ENCODE measurements around the gene MLX. TPM values are rescaled to one million over a fixed set of nuclear protein-coding genes. Genes with fewer than 3 reads are reported as not detected.
A peak's percentile ranks its signal among the peaks of the same experiment; 100 is the strongest.

MLX gene
- total RNA-seq, 1 experiment from 2014 or later: 45.3 TPM

DNA sequence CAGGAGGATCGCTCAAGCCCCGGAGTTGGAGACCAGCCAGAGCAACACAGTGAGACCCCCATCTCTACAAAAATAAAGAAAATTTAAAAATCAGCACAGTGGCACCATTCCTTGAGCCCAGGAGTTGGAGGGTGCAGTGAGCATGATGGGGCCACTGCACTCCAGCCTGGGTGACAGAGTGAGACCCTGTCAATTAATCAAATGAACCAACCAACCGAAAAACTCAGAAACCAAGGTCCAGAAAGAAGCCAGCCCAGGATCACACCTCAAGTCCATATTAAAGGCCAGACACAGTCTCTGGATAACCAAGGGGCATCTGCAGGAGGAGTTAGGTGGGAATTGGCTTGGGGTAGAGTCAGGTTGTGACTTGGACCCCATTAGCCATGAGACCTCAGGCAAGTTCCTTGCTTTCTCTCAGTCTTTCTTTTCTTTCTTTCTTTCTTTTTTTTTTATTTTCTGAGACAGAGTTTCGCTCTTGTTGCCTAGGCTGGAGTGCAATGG lies 11.7 kb upstream of the MLX start:
- H4K8ac ChIP-seq (replicated peaks; ENCODE audit: insufficient read length, low read depth, low read length): no peak overlapping the region
- no peak overlapping the region for H3K23ac ChIP-seq (ENCODE audit: insufficient read length, low read depth, low read length)
- H2BK5ac ChIP-seq (ENCODE audit: insufficient read length, low read length): no peak overlapping the region
- no peak overlapping the region for H3K27ac ChIP-seq (ENCODE audit: insufficient read length, low read depth, low read length)
- TF ChIP-seq, protein P1, sequence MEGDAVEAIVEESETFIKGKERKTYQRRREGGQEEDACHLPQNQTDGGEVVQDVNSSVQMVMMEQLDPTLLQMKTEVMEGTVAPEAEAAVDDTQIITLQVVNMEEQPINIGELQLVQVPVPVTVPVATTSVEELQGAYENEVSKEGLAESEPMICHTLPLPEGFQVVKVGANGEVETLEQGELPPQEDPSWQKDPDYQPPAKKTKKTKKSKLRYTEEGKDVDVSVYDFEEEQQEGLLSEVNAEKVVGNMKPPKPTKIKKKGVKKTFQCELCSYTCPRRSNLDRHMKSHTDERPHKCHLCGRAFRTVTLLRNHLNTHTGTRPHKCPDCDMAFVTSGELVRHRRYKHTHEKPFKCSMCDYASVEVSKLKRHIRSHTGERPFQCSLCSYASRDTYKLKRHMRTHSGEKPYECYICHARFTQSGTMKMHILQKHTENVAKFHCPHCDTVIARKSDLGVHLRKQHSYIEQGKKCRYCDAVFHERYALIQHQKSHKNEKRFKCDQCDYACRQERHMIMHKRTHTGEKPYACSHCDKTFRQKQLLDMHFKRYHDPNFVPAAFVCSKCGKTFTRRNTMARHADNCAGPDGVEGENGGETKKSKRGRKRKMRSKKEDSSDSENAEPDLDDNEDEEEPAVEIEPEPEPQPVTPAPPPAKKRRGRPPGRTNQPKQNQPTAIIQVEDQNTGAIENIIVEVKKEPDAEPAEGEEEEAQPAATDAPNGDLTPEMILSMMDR (conservative IDR thresholded peaks at IDR 0.05): no peak
- H3K56ac ChIP-seq (ENCODE audit: insufficient read length, low read depth, low read length): no peak overlapping the region
- no CpG with 5 or more reads among the region's 4 CpGs for WGBS (ENCODE audit: extremely low coverage, insufficient read length, low lambda C conversion rate)
- no peaks in the 10 kb centered on the region for H3K36me3 Mint-ChIP-seq (ENCODE audit: insufficient read depth in 1 of 3, low read depth in 3 of 3)
- no peaks in the 10 kb centered on the region for H3K4me1 ChIP-seq (ENCODE audit: insufficient read depth, low read length)
- H3K23me2 ChIP-seq (ENCODE audit: insufficient read length, low read depth, low read length, poor library complexity, severe bottlenecking): peaks cover 7% of the 10 kb centered on the region
- H3T11ph ChIP-seq (ENCODE audit: low read length): no peak overlapping the region
- H3K4me3 Mint-ChIP-seq: peak overlapping the region; percentile 85 to 92
- H2BK12ac ChIP-seq (ENCODE audit: insufficient read length, low read depth, low read length): no peak overlapping the region
- no peak overlapping the region for H3K4ac ChIP-seq (ENCODE audit: low read depth, low read length)
- H3K9ac ChIP-seq (ENCODE audit: extremely low read depth, insufficient read length, low read length): peak overlapping the region; percentile 85
- no peak overlapping the region for H2BK15ac ChIP-seq (ENCODE audit: low read depth, low read length)
- H3K27ac Mint-ChIP-seq: peak overlapping the region in 2 of 3 experiments; percentile 74 to 96; a peak in 2 of 7 replicates
- no peak overlapping the region for H2AFZ ChIP-seq (ENCODE audit: low read length)
- no peaks in the 10 kb centered on the region for H3K79me2 ChIP-seq (ENCODE audit: insufficient read depth, low read length)
- H2BK120ac ChIP-seq (ENCODE audit: low read depth, low read length, poor library complexity, severe bottlenecking): no peak overlapping the region
- H2BK20ac ChIP-seq (ENCODE audit: low read depth, low read length, poor library complexity, severe bottlenecking): no peak overlapping the region
- H3K4me2 ChIP-seq (ENCODE audit: insufficient read depth, insufficient read length, low read length): peak overlapping the region; percentile 43
- no peaks in the 10 kb centered on the region for H4K20me1 ChIP-seq (ENCODE audit: control insufficient read depth, insufficient read depth, insufficient read length)
- H3K27me3 ChIP-seq (ENCODE audit: insufficient read depth, low read length): no peaks in the 10 kb centered on the region
- no peaks in the 10 kb centered on the region for H3K9me3 Mint-ChIP-seq
- H2AK5ac ChIP-seq (ENCODE audit: insufficient read length, low read length): no peak overlapping the region
- no peak overlapping the region for H4K5ac ChIP-seq (ENCODE audit: insufficient read length, low read depth, low read length)
- no peak overlapping the region for H4K91ac ChIP-seq (ENCODE audit: insufficient read length, low read depth, low read length)
- H3K4me1 Mint-ChIP-seq: peaks cover 10 to 26% of the 10 kb centered on the region in 2 experiments
- H3K79me1 ChIP-seq (ENCODE audit: insufficient read depth, low read depth, low read length, poor library complexity, severe bottlenecking): no peaks in the 10 kb centered on the region
- H3K9me3 ChIP-seq (ENCODE audit: control insufficient read depth, low read depth, low read length): no peaks in the 10 kb centered on the region
- H3K18ac ChIP-seq (ENCODE audit: insufficient read length, low read depth, low read length): no peak overlapping the region
- H3K14ac ChIP-seq (ENCODE audit: insufficient read depth, low read length): no peak overlapping the region
- no peak for DNase-seq
- no peaks in the 10 kb centered on the region for H3K27me3 Mint-ChIP-seq (ENCODE audit: low read depth)
